Ovary (tissue), 9 donors: ENCODE results near the gene ADGRE1. TPM values are rescaled to one million over a fixed set of nuclear protein-coding genes. Genes with fewer than 3 reads are reported as not detected.

Experiments
- DNase-seq, 5 donors: peaks; one replicate each; pipeline ENCODE4 v3.0.0-alpha.2; 2019 to 2020
- H3K27ac ChIP-seq, 2 donors: fragments of 200-600 bp; one replicate each; pipeline versions ENCODE4 v1.5.1 to v1.8.0; 2019 to 2022
- H3K27me3 ChIP-seq: fragments of 200-600 bp; one replicate; pipeline ENCODE4 v1.8.0; 2022
- H3K36me3 ChIP-seq: fragments of 200-600 bp; sonication (generic); one replicate; pipeline ENCODE4 v1.5.1; 2019
- H3K4me1 ChIP-seq: one replicate; pipeline ENCODE4 v1.8.1; 2013; ENCODE audit warnings: mild to moderate bottlenecking, moderate library complexity; ENCODE audit not compliant: insufficient read depth
- H3K4me3 ChIP-seq: fragments of 200-600 bp; sonication (generic); one replicate; pipeline ENCODE4 v1.5.1; 2017
- H3K9me3 ChIP-seq, 2 donors: fragments of 200-600 bp in 1 of 2; sonication (generic) in 1 of 2; one replicate each; pipeline versions ENCODE4 v1.5.1 to v1.8.1; 2013 to 2019; ENCODE audit warnings: mild to moderate bottlenecking in 1 of 2, moderate library complexity in 1 of 2
- EP300 ChIP-seq: sonication (generic); formaldehyde crosslinking; IDR thresholded peaks from one replicate; pipeline ENCODE4 v1.6.1; 2017; ENCODE audit warnings: antibody characterized with exemption
- POLR2A ChIP-seq: fragments of 450-650 bp; IDR thresholded peaks from one replicate; pipeline ENCODE4 v1.6.1; 2017; ENCODE audit warnings: antibody characterized with exemption, mild to moderate bottlenecking, moderate library complexity
- WGBS, 3 donors: extraction: QIAGEN DNeasy Blood & Tissue Kit in 1 of 3; methylation state at CpG; one replicate each; pipeline versions ENCODE4 v1.1.5 to v1.1.7; 2013 to 2017; 5-methylcytosine and 5-hydroxymethylcytosine counted together
- intact Hi-C, 4 donors: fragments of 100-400 bp; cut with DNase I; formaldehyde crosslinking; loops; one replicate each; pipeline versions ENCODE4 v1.11.0 to v1.15.1; 2022 to 2023
- polyA plus RNA-seq, 2 donors: library from polyadenylated mRNA; stranded (reverse); fragments of 200-250 nt in 1 of 2; fragments of 350-450 nt in 1 of 2; fragmentation: Illumina TruSeq in 1 of 2; extraction: RNeasy Lipid Tissue Mini Kit (QIAGEN cat#74804) in 1 of 2; gene quantifications; one replicate each; pipeline ENCODE4 v1.2.3, GENCODE V29; 2013 to 2014
- total RNA-seq, 7 donors: library from RNA; depleted of rRNA in 2 of 7; stranded (reverse); fragments of >200 nt in 2 of 7; fragmentation: NEBNext Ultra II Directional in 3 of 7; extraction: Animal tissue kit (Norgen Biotek cat#: 25700) in 3 of 7; gene quantifications; one replicate each; pipeline versions ENCODE4 v1.1.0 to v1.2.4, GENCODE V29; 2016 to 2023
- TF ChIP-seq, protein P1 (sequence below), 3 donors: fragments of 450-650 bp in 2 of 3; fragments of 200-600 bp in 1 of 3; IDR thresholded peaks; one replicate each; pipeline versions ENCODE4 v1.5.1 to v1.8.0; 2016 to 2022; ENCODE audit warnings: antibody characterized with exemption in 3 of 3, mild to moderate bottlenecking in 1 of 3
- donor health status: DM: no; HTN: no; CAD: no; lungs with moderate emphysema.
- donor health status: DM: no; HTN: no; CAD: no.
- donor health status: Bipolar disorder and iron deficiency.
- donor health status: DM: yes; HTN: yes; CAD: no.
- donor health status: DM: no; HTN: no; CAD: no.
- donor health status: DM: yes; HTN: yes; CAD: no.

The ADGRE1 gene
- total and polyA plus RNA-seq, 9 donors: 0.05 to 0.80 (median 0.23) TPM; not detected in 1

DNA sequence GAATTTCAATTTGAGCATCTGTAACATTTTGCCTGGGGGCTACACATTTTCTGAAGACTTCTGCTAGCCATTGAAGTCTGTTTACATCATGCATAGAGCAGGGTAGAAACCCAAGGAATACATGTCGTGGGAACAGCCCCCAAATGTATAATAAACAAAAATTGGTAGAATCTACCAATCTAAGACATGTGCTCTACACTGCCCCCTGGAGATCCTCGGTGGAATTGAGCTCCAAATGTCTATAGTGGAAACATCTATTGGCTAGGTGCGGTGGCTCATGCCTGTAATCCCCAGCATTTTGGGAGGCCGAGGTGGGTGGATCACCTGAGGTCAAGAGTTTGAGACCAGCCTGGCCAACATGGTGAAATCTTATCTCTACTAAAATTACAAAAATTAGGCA lies 76.6 kb downstream of the ADGRE1 start:
- intact Hi-C loops: no loop called here
- 46 to 50% (median 46%) methylated on average over 4 of the region's 4 CpGs for whole genome bisulfite sequencing, 3 donors
- no peak for DNase-seq
- TF ChIP-seq, protein P1, sequence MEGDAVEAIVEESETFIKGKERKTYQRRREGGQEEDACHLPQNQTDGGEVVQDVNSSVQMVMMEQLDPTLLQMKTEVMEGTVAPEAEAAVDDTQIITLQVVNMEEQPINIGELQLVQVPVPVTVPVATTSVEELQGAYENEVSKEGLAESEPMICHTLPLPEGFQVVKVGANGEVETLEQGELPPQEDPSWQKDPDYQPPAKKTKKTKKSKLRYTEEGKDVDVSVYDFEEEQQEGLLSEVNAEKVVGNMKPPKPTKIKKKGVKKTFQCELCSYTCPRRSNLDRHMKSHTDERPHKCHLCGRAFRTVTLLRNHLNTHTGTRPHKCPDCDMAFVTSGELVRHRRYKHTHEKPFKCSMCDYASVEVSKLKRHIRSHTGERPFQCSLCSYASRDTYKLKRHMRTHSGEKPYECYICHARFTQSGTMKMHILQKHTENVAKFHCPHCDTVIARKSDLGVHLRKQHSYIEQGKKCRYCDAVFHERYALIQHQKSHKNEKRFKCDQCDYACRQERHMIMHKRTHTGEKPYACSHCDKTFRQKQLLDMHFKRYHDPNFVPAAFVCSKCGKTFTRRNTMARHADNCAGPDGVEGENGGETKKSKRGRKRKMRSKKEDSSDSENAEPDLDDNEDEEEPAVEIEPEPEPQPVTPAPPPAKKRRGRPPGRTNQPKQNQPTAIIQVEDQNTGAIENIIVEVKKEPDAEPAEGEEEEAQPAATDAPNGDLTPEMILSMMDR (IDR thresholded peaks at IDR 0.05): no peak
- no peak for TF ChIP-seq EP300
- no peak for TF ChIP-seq POLR2A
- Histone ChIP-seq H3K9me3 (no peaks in the 10 kb centered on the region), H3K27me3 (no peaks in the 10 kb centered on the region), H3K27ac (no peak overlapping the region), H3K36me3 (no peaks in the 10 kb centered on the region), H3K4me1 (no peaks in the 10 kb centered on the region), H3K4me3 (no peak overlapping the region)

DNA sequence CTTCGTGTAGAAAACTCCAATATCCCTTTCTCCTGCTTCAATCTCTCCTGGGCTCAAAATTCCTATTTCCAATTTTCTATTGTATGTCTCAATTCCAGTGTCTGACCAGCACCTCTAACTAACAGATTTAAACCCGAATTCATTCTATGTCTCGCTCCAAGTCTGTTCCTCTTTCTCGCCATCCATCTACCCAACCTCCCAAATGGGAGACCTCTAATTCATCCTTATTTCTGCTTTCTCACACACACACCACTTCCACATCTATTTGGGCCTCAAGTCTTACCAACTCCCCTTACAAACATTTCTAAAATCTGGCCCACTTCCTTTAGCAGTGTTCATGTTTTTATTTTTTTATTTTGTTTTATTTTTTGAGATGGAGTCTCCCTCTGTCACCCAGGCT lies 80.6 kb downstream of the ADGRE1 start:
- no peak overlapping the region for H3K27ac ChIP-seq
- TF ChIP-seq EP300 (no peak), POLR2A (no peak)
- TF ChIP-seq, protein P1 (IDR thresholded peaks at IDR 0.05): no peak
- no peaks in the 10 kb centered on the region for H3K9me3 ChIP-seq
- H3K27me3 ChIP-seq: no peaks in the 10 kb centered on the region
- intact Hi-C loops: no loop called here
- no peaks in the 10 kb centered on the region for H3K36me3 ChIP-seq
- H3K4me1 ChIP-seq: no peaks in the 10 kb centered on the region
- 67 to 78% (median 69%) methylated on average over 4 of the region's 4 CpGs for WGBS, 3 donors
- H3K4me3 ChIP-seq: no peak overlapping the region
- no peak for DNase-seq

DNA sequence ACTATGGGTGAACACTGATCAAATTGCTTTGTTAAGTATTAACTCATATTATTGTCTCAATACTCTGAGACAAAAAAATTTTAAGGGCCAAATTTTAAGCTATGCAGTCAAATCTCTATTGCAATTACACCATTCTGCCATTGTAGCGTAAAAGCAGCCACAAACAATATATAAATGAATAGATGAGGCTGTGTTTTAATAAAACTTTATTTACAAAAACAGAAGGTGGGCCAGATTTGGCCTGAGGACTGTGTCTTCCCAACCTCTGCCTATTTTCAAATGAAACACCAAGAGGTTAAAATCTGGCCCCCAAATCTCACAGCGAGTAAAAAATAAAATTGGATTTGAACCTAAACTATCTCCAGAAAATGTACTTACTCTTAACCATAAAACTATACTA lies 82.1 kb downstream of the ADGRE1 start:
- H3K27ac ChIP-seq: no peak overlapping the region
- H3K27me3 ChIP-seq: no peaks in the 10 kb centered on the region
- WGBS, 3 donors: 69 to 77% (median 70%) methylated on average over 2 of the region's 2 CpGs
- H3K36me3 ChIP-seq: no peaks in the 10 kb centered on the region
- no peaks in the 10 kb centered on the region for H3K4me1 ChIP-seq
- no peaks in the 10 kb centered on the region for H3K9me3 ChIP-seq
- H3K4me3 ChIP-seq: no peak overlapping the region
- TF ChIP-seq, protein P1 (IDR thresholded peaks at IDR 0.05): no peak
- TF ChIP-seq EP300: no peak
- no peak for TF ChIP-seq POLR2A
- intact Hi-C loops: no loop called here
- DNase-seq: no peak

DNA sequence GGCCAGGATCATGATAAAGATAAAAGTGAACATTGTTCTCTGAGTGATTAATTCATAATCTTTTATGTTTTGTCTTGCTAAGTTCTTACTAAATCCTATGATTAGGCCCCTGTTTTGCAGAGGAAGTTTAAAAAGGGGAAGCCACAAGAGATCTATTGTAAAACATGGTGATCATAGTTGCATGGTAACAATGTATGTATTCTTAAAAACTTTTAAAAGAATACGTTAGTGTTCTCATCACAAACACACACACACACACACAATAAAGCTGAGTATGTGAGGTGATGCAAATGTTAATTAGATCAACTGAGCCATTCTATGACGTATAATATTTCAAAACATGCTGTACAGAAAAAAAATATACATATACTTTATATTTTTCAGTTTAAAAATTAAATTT lies 82.6 kb downstream of the ADGRE1 start:
- 62 to 71% (median 63%) methylated on average over 2 of the region's 2 CpGs for WGBS, 3 donors
- Histone ChIP-seq H3K27me3 (no peaks in the 10 kb centered on the region), H3K27ac (no peak overlapping the region), H3K4me1 (no peaks in the 10 kb centered on the region), H3K9me3 (no peaks in the 10 kb centered on the region), H3K4me3 (no peak overlapping the region), H3K36me3 (no peaks in the 10 kb centered on the region)
- DNase-seq: no peak
- intact Hi-C loops: no loop called here
- TF ChIP-seq EP300: no peak
- TF ChIP-seq POLR2A: no peak
- TF ChIP-seq, protein P1 (IDR thresholded peaks at IDR 0.05): no peak

DNA sequence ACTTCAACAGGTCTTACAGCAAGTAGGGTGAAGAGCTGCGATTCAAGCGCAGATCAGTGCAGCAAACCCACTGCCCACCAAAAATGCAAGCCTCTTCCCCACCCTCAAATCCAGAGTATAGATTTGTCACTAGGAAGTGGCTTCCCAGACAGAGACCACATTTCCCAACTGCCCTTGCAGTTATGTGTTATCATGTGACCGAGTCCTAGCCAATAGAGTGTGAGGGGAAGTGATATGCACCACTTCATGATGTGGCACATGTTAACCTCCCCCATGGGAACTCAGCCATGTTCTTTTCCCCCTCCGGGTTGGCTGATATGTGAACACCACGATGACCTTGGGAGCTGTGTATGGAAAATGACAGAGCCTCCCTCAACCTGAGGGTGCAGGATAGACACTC lies 83.1 kb downstream of the ADGRE1 start:
- Histone ChIP-seq H3K27me3 (no peaks in the 10 kb centered on the region), H3K4me3 (no peak overlapping the region), H3K4me1 (no peaks in the 10 kb centered on the region), H3K9me3 (no peaks in the 10 kb centered on the region), H3K27ac (no peak overlapping the region), H3K36me3 (no peaks in the 10 kb centered on the region)
- intact Hi-C loops: no loop called here
- TF ChIP-seq POLR2A (no peak), EP300 (no peak)
- TF ChIP-seq, protein P1 (IDR thresholded peaks at IDR 0.05): no peak
- no peak for DNase-seq
- WGBS, 3 donors: 67 to 77% (median 70%) methylated on average over 5 of the region's 5 CpGs
